Activated naive CD8-positive, alpha-beta T cell treated with anti-CD3 and anti-CD28 coated beads, Interleukin-2, amount 10 ng/mL, durations not matched to agents 7 days and 5 days (primary cell): Measurements from ENCODE around the gene CCSER1. TPM values are rescaled to one million over a fixed set of nuclear protein-coding genes. Genes with fewer than 3 reads are reported as not detected.
"Not testable (repeated sequence)": the region's sequence is repeated elsewhere in the genome, so short reads cannot be mapped to it uniquely, and the experiment has no call there.

ENCODE experiments used
- ATAC-seq: fragments of 150-1000 bp; cut with Tn5 transposase; one replicate; pipeline ENCODE4 v1.10.0; 2021; ENCODE audit warnings: low read depth, moderate library complexity
- POLR2A ChIA-PET: fragments of 350-600 bp; sonication (Branson Sonifier 250); formaldehyde crosslinking; loops from one replicate; lab custom pipeline; 2021; ENCODE audit warnings: antibody characterized with exemption; lab: Charles Lee
- DNase-seq: peaks from one replicate; pipeline ENCODE4 v3.0.0; 2021
- H3K27ac Mint-ChIP-seq: one replicate; pipeline ENCODE4 v1.8.0; 2022; ENCODE audit warnings: mild to moderate bottlenecking, mixed read lengths
- H3K27me3 Mint-ChIP-seq: one replicate; pipeline ENCODE4 v1.8.0; 2022; ENCODE audit warnings: mild to moderate bottlenecking, moderate library complexity, mixed read lengths
- H3K36me3 Mint-ChIP-seq: one replicate; pipeline ENCODE4 v1.8.0; 2021; ENCODE audit warnings: mild to moderate bottlenecking, mixed read lengths
- H3K4me1 Mint-ChIP-seq: one replicate; pipeline ENCODE4 v1.8.0; 2021; ENCODE audit warnings: mixed read lengths
- H3K4me3 Mint-ChIP-seq: one replicate; pipeline ENCODE4 v1.8.0; 2022; ENCODE audit warnings: mild to moderate bottlenecking, moderate library complexity, mixed read lengths
- H3K9me3 Mint-ChIP-seq: one replicate; pipeline ENCODE4 v1.8.0; 2021; ENCODE audit warnings: mixed read lengths
- total RNA-seq, 2 experiments: library from RNA; stranded (reverse); gene quantifications; one replicate each; pipeline ENCODE4 v1.2.3, GENCODE V29; 2021

CCSER1 gene
- total RNA-seq, 2 experiments from 2014 or later, result 0.64 TPM; not detected in 1

GRCh38 chr4:90476019-90476418, 348.8 kb downstream of the CCSER1 start:
- Mint-ChIP-seq H3K27ac (no peak overlapping the region), H3K36me3 (no peaks in the 10 kb centered on the region), H3K9me3 (peaks cover 1% of the 10 kb centered on the region), H3K27me3 (no peaks in the 10 kb centered on the region), H3K4me3 (no peak overlapping the region), H3K4me1 (no peaks in the 10 kb centered on the region)
- DNase-seq, result no peak
- POLR2A ChIA-PET, result no interaction called here
- ATAC-seq, result no peak

- no peak overlapping the region for H3K27ac Mint-ChIP-seq
- H3K9me3 Mint-ChIP-seq, result peaks cover 1% of the 10 kb centered on the region
- H3K4me3 Mint-ChIP-seq, result no peak overlapping the region
- H3K4me1 Mint-ChIP-seq, result no peaks in the 10 kb centered on the region
- ATAC-seq, result no peak
- no peak for DNase-seq
- no peaks in the 10 kb centered on the region for H3K27me3 Mint-ChIP-seq
- no peaks in the 10 kb centered on the region for H3K36me3 Mint-ChIP-seq
- POLR2A ChIA-PET, result no interaction called here
These were observed 349.4 kb downstream of the CCSER1 start for GRCh38 chr4:90476586-90476985.

- POLR2A ChIA-PET, DNase-seq, H3K27ac Mint-ChIP-seq, H3K36me3 Mint-ChIP-seq, H3K4me1 Mint-ChIP-seq, ATAC-seq, H3K27me3 Mint-ChIP-seq, H3K9me3 Mint-ChIP-seq, H3K4me3 Mint-ChIP-seq: not testable (repeated sequence)
These were observed 357.7 kb downstream of the CCSER1 start for GRCh38 chr4:90484894-90485293.

GRCh38 chr4:90486346-90486745, 359.2 kb downstream of the CCSER1 start:
- no peaks in the 10 kb centered on the region for H3K36me3 Mint-ChIP-seq
- H3K4me3 Mint-ChIP-seq, result no peak overlapping the region
- no peaks in the 10 kb centered on the region for H3K4me1 Mint-ChIP-seq
- DNase-seq (no peak), ATAC-seq (no peak)
- no peaks in the 10 kb centered on the region for H3K27me3 Mint-ChIP-seq
- H3K27ac Mint-ChIP-seq, result no peak overlapping the region
- H3K9me3 Mint-ChIP-seq, result peaks cover 6% of the 10 kb centered on the region
- POLR2A ChIA-PET, result no interaction called here

GRCh38 chr4:90495211-90495610, 368.0 kb downstream of the CCSER1 start:
- Mint-ChIP-seq H3K36me3 (no peaks in the 10 kb centered on the region), H3K27ac (no peak overlapping the region), H3K4me1 (no peaks in the 10 kb centered on the region), H3K9me3 (peaks cover 4% of the 10 kb centered on the region), H3K27me3 (no peaks in the 10 kb centered on the region), H3K4me3 (no peak overlapping the region)
- POLR2A ChIA-PET, result no interaction called here
- DNase-seq (no peak), ATAC-seq (no peak)

GRCh38 chr4:90495936-90496335, 368.7 kb downstream of the CCSER1 start:
- ATAC-seq, result no peak
- H3K36me3 Mint-ChIP-seq, result no peaks in the 10 kb centered on the region
- H3K4me1 Mint-ChIP-seq, result no peaks in the 10 kb centered on the region
- POLR2A ChIA-PET, result no interaction called here
- DNase-seq, result no peak
- H3K9me3 Mint-ChIP-seq, result peaks cover 4% of the 10 kb centered on the region
- no peaks in the 10 kb centered on the region for H3K27me3 Mint-ChIP-seq
- no peak overlapping the region for H3K27ac Mint-ChIP-seq
- H3K4me3 Mint-ChIP-seq, result no peak overlapping the region

- H3K27ac Mint-ChIP-seq, result no peak overlapping the region
- no peak overlapping the region for H3K4me3 Mint-ChIP-seq
- peaks cover 3% of the 10 kb centered on the region for H3K9me3 Mint-ChIP-seq
- no peaks in the 10 kb centered on the region for H3K36me3 Mint-ChIP-seq
- no peak for DNase-seq
- ATAC-seq, result no peak
- H3K27me3 Mint-ChIP-seq, result no peaks in the 10 kb centered on the region
- POLR2A ChIA-PET, result no interaction called here
- H3K4me1 Mint-ChIP-seq, result no peaks in the 10 kb centered on the region
These were observed 371.0 kb downstream of the CCSER1 start for GRCh38 chr4:90498175-90498574.

- no peak for ATAC-seq
- H3K27ac Mint-ChIP-seq, result no peak overlapping the region
These were observed 376.5 kb downstream of the CCSER1 start for GRCh38 chr4:90503677-90504076.

GRCh38 chr4:90515191-90515590, 388.0 kb downstream of the CCSER1 start:
- POLR2A ChIA-PET, result no interaction called here

More at GRCh38 chr4:90503677-90504076, 376.5 kb downstream of the CCSER1 start:
- no peaks in the 10 kb centered on the region for H3K4me1 Mint-ChIP-seq
- no peaks in the 10 kb centered on the region for H3K27me3 Mint-ChIP-seq
- peaks cover 11% of the 10 kb centered on the region for H3K9me3 Mint-ChIP-seq
- no peaks in the 10 kb centered on the region for H3K36me3 Mint-ChIP-seq
- DNase-seq, result no peak
- no peak overlapping the region for H3K4me3 Mint-ChIP-seq
- POLR2A ChIA-PET, result no interaction called here

GRCh38 chr4:90528551-90528950, 401.4 kb downstream of the CCSER1 start:
- Mint-ChIP-seq H3K4me1 (no peaks in the 10 kb centered on the region), H3K36me3 (no peaks in the 10 kb centered on the region), H3K27ac (no peak overlapping the region), H3K9me3 (no peaks in the 10 kb centered on the region), H3K27me3 (no peaks in the 10 kb centered on the region), H3K4me3 (no peak overlapping the region)
- DNase-seq (no peak), ATAC-seq (no peak)
- POLR2A ChIA-PET, result no interaction called here

More at GRCh38 chr4:90515191-90515590, 388.0 kb downstream of the CCSER1 start:
- ATAC-seq, result no peak
- Mint-ChIP-seq H3K9me3 (peaks cover 3% of the 10 kb centered on the region), H3K4me1 (no peaks in the 10 kb centered on the region), H3K27me3 (no peaks in the 10 kb centered on the region), H3K27ac (no peak overlapping the region), H3K36me3 (no peaks in the 10 kb centered on the region), H3K4me3 (no peak overlapping the region)
- DNase-seq, result no peak

- H3K27me3 Mint-ChIP-seq, result peaks cover 2% of the 10 kb centered on the region
- ATAC-seq (no peak), DNase-seq (no peak)
- POLR2A ChIA-PET, result no interaction called here
- H3K36me3 Mint-ChIP-seq, result no peaks in the 10 kb centered on the region
- H3K27ac Mint-ChIP-seq, result no peak overlapping the region
- H3K9me3 Mint-ChIP-seq, result no peaks in the 10 kb centered on the region
- H3K4me1 Mint-ChIP-seq, result no peaks in the 10 kb centered on the region
- H3K4me3 Mint-ChIP-seq, result no peak overlapping the region
These were observed 409.2 kb downstream of the CCSER1 start for GRCh38 chr4:90536408-90536807.

GRCh38 chr4:90537491-90537890, 410.3 kb downstream of the CCSER1 start:
- POLR2A ChIA-PET, result no interaction called here
- Mint-ChIP-seq H3K4me1 (no peaks in the 10 kb centered on the region), H3K36me3 (no peaks in the 10 kb centered on the region), H3K27ac (no peak overlapping the region), H3K9me3 (no peaks in the 10 kb centered on the region), H3K4me3 (no peak overlapping the region), H3K27me3 (peaks cover 2% of the 10 kb centered on the region)
- DNase-seq (no peak), ATAC-seq (no peak)

- Mint-ChIP-seq H3K27ac (no peak overlapping the region), H3K27me3 (peaks cover 2% of the 10 kb centered on the region), H3K9me3 (no peaks in the 10 kb centered on the region), H3K36me3 (no peaks in the 10 kb centered on the region), H3K4me3 (no peak overlapping the region), H3K4me1 (no peaks in the 10 kb centered on the region)
- POLR2A ChIA-PET, result no interaction called here
- ATAC-seq (no peak), DNase-seq (no peak)
These were observed 413.3 kb downstream of the CCSER1 start for GRCh38 chr4:90540536-90540935.

GRCh38 chr4:90542216-90542615, 415.0 kb downstream of the CCSER1 start:
- DNase-seq (no peak), ATAC-seq (no peak)
- no peaks in the 10 kb centered on the region for H3K36me3 Mint-ChIP-seq
- no peaks in the 10 kb centered on the region for H3K4me1 Mint-ChIP-seq
- POLR2A ChIA-PET, result no interaction called here
- no peaks in the 10 kb centered on the region for H3K9me3 Mint-ChIP-seq
- no peak overlapping the region for H3K4me3 Mint-ChIP-seq
- H3K27ac Mint-ChIP-seq, result no peak overlapping the region
- H3K27me3 Mint-ChIP-seq, result peaks cover 2% of the 10 kb centered on the region
